ENCODE results near the gene REG4.

GRCh38 chr1:119771770-119772169 is 39.5 kb downstream of the REG4 start:
- TF ChIP-seq POLR2A (IDR thresholded peaks at IDR 0.05), result no peak
- TF ChIP-seq POLR2AphosphoS5 (IDR thresholded peaks at IDR 0.05), result no peak
- TF ChIP-seq CTCF (IDR thresholded peaks at IDR 0.05), result no peak
- TF ChIP-seq EP300 (IDR thresholded peaks at IDR 0.05), result no peak
